ENCODE measurements around the gene POP5.
"Not testable (repeated sequence)": the region's sequence is repeated elsewhere in the genome, so short reads cannot be mapped to it uniquely, and the experiment has no call there.

The POP5 gene

GRCh38 chr12:120580787-120581723, at the start of gene POP5:
Gene POP5, minus strand, starts transcription at chr12:120581402. Its CDS starts 40 bp downstream, at chr12:120581362.
- peak; percentile 76 to 99 (median 95) for DNase-seq

GRCh38 chr12:120630104-120630892, 49.1 kb upstream of the POP5 start:
- DNase-seq, result peak in 18 of 56 donors; percentile 2 to 67 (median 30)

- peak in 2 of 56 donors; percentile 9 to 25 for DNase-seq
Measured at GRCh38 chr12:120628919-120629318, 47.7 kb upstream of the POP5 start.

GRCh38 chr12:120625557-120626419, 44.6 kb upstream of the POP5 start:
- DNase-seq, result no peak

- DNase-seq, result no peak
Measured at GRCh38 chr12:120620624-120621023, 39.4 kb upstream of the POP5 start.

- peak in 3 of 56 donors; percentile 3 to 37 (median 9) for DNase-seq
Measured at GRCh38 chr12:120618954-120619615, 37.9 kb upstream of the POP5 start.

GRCh38 chr12:120617767-120618166, 36.6 kb upstream of the POP5 start:
- not testable (repeated sequence) for DNase-seq

- not testable (repeated sequence) for DNase-seq
Measured at GRCh38 chr12:120617193-120617592, 36.0 kb upstream of the POP5 start.

GRCh38 chr12:120614848-120615247, 33.6 kb upstream of the POP5 start:
- DNase-seq, result no peak

- DNase-seq, result not testable (repeated sequence)
Measured at GRCh38 chr12:120611534-120611933, 30.3 kb upstream of the POP5 start.

- no peak for DNase-seq
Measured at GRCh38 chr12:120610560-120610959, 29.4 kb upstream of the POP5 start.

- DNase-seq, result not testable (repeated sequence)
Measured at GRCh38 chr12:120602416-120602815, 21.2 kb upstream of the POP5 start.

- no peak for DNase-seq
Measured at GRCh38 chr12:120599672-120600552, 18.7 kb upstream of the POP5 start.

- DNase-seq, result no peak
Measured at GRCh38 chr12:120598674-120599463, 17.7 kb upstream of the POP5 start.

GRCh38 chr12:120597861-120598260, 16.7 kb upstream of the POP5 start:
- no peak for DNase-seq

GRCh38 chr12:120596901-120597300, 15.7 kb upstream of the POP5 start:
- no peak for DNase-seq

GRCh38 chr12:120592121-120593049, 11.2 kb upstream of the POP5 start:
- no peak for DNase-seq

Measured in nucleus accumbens (tissue), 56 donors.